Lower leg skin (tissue), 4 donors: ENCODE data around the gene SNAP29. TPM values are rescaled to one million over a fixed set of nuclear protein-coding genes. Genes with fewer than 3 reads are reported as not detected.

Experiments
- DNase-seq, 2 donors: peaks; one replicate each; pipeline ENCODE4 v3.0.0-alpha.2; 2019; ENCODE audit warnings: low spot score in 2 of 2
- H3K4me3 ChIP-seq: fragments of 200-600 bp; sonication (generic); 2 replicates; pipeline ENCODE4 v1.5.1; 2017; ENCODE audit warnings: mild to moderate bottlenecking, low read depth; ENCODE audit not compliant: poor library complexity, severe bottlenecking
- POLR2A ChIP-seq, 2 donors: fragments of 450-650 bp; IDR thresholded peaks; one replicate each; pipeline ENCODE4 v1.6.1; 2016 to 2017; ENCODE audit warnings: antibody characterized with exemption in 2 of 2, mild to moderate bottlenecking in 1 of 2, moderate library complexity in 1 of 2
- WGBS, 2 donors: methylation state at CpG; one replicate each; pipeline ENCODE4 v1.1.5; 2018; 5-methylcytosine and 5-hydroxymethylcytosine counted together
- intact Hi-C: fragments of 100-400 bp; cut with DNase I; formaldehyde crosslinking; loops from one replicate; pipeline ENCODE4 v1.15.0; 2023; ENCODE audit warnings: low total_unique reads
- total RNA-seq, 4 donors: library from RNA; depleted of rRNA; stranded (reverse); fragments of >200 nt; gene quantifications; one replicate each; pipeline ENCODE4 v1.1.0, GENCODE V29; 2016
- TF ChIP-seq, protein P1 (sequence below), 3 donors: fragments of 450-650 bp; IDR thresholded peaks; one replicate each; pipeline ENCODE4 v1.5.1; 2016; ENCODE audit warnings: antibody characterized with exemption in 3 of 3, mild to moderate bottlenecking in 3 of 3, moderate library complexity in 2 of 3

SNAP29 gene
- total RNA-seq, 4 donors from 2014 or later, result 25.0 to 34.4 (median 32.9) TPM

DNA sequence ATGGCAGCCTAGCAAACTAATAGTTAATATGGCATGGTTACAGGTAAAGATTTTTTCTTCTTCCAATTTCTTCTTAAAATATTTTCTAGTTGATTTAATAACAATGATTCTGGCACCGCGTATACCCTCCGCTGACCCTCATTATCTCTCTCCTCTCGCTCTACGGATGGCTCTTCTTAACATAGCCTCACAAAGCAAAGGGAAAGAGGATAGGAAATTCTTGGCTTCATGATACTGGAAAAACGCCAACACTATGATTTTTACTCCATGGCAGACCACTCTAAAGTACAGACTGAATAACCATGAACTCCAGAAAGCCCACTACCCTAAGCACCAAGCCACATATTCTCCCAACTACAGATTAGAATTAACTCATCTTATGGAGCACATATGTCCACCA lies 6.3 kb upstream of the SNAP29 start:
- H3K4me3 ChIP-seq, result no peak overlapping the region
- intact Hi-C loops, result no loop called here
- no peak for TF ChIP-seq POLR2A (IDR thresholded peaks at IDR 0.05)
- TF ChIP-seq, protein P1, sequence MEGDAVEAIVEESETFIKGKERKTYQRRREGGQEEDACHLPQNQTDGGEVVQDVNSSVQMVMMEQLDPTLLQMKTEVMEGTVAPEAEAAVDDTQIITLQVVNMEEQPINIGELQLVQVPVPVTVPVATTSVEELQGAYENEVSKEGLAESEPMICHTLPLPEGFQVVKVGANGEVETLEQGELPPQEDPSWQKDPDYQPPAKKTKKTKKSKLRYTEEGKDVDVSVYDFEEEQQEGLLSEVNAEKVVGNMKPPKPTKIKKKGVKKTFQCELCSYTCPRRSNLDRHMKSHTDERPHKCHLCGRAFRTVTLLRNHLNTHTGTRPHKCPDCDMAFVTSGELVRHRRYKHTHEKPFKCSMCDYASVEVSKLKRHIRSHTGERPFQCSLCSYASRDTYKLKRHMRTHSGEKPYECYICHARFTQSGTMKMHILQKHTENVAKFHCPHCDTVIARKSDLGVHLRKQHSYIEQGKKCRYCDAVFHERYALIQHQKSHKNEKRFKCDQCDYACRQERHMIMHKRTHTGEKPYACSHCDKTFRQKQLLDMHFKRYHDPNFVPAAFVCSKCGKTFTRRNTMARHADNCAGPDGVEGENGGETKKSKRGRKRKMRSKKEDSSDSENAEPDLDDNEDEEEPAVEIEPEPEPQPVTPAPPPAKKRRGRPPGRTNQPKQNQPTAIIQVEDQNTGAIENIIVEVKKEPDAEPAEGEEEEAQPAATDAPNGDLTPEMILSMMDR (IDR thresholded peaks at IDR 0.05), result no peak
- WGBS, 2 donors, result 78 to 81% methylated on average over 6 of the region's 6 CpGs
- DNase-seq, result no peak

DNA sequence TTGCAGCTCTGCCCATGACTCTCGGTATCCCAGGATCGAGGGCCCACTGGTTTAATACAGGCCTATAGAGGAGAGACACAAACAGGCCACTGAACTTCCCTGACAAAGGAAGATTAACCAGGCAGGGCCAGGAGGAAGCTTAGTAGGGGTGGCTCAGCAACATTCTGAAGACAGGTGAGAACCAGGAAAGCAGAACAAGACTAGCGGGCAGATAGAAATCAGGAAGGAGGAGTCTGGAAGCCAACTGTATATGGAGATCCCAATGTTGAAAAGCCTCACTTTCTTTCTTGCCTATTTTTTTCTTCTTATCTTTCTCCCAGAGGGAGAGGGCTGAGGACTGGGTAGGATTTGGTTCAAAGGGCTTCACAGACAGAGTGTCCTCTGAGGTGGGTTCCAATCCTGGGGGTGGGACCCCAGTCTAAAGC lies 5.6 kb upstream of the SNAP29 start:
- no peak overlapping the region for H3K4me3 ChIP-seq
- intact Hi-C loops, result no loop called here
- peak in 1 of 2 donors; percentile 40 for DNase-seq
- WGBS, 2 donors, result 83% methylated on average over 3 of the region's 3 CpGs
- TF ChIP-seq, protein P1 (IDR thresholded peaks at IDR 0.05), result no peak
- no peak for TF ChIP-seq POLR2A (IDR thresholded peaks at IDR 0.05)

DNA sequence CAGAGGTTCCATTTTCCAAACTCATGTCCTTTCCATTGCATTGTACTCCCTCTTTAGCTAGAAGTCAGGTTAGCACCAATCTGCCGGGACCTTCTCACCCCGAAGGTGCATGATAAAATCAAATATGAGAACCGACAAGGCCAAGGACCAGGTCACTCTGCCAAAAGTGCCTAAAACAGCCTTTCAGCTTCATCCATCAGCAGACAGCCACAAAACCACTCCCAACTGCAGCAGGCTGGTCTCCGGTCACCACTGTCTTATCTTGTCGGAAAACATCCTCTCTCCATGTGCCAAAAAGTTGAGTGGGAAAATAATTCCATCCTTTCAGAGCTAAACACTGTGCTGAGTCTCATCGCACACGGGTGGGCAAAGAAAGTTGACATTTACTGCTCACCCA lies 1.6 kb upstream of the SNAP29 start:
- intact Hi-C loops, result loop anchor here (5.0 kb wide), 1 partner anchor 150 kb away; no protein-coding TSS in a partner anchor
- TF ChIP-seq POLR2A (IDR thresholded peaks at IDR 0.05), result no peak
- TF ChIP-seq, protein P1 (IDR thresholded peaks at IDR 0.05), result no peak
- no peak overlapping the region for H3K4me3 ChIP-seq
- WGBS, 2 donors, result 43% methylated on average over 7 of the region's 7 CpGs
- no peak for DNase-seq

DNA sequence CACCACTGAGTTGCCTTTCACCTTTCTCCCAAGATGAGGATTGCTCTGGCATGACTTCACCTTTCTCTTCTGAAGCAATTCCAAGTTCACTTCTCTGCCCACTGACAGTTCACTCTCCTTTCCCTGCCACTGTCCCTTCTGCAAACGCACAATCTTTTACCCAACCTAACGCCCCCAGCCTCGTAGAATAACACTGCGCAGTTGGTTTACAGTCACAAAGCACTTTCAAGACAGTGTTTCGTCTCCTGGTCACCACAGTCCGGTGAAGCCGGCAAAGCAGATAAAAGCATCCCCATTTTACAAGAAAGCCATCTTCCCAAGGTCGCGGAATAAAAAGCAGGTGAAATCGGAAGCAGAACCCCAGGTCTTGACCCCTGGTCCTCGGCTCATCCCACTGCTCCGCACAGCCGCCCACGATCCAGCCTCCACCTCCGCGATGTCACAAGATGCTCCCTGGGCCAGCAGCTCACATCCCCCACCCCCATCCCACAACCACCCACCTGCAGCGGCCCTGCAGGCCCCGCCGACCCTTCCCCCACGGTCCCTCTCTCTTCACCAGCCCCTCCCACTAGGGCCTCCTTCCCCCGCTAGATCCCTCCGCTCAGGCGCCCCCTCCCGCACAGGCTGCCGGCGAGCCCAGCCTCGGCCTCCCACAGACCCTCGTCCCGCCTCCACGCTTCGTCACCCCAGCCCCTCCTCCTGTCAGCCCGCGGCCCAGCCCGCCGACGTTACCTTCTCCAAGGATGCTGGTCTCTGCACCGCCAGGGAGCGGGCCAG lies 781 bp upstream of the SNAP29 start:
- peak overlapping the region; percentile 88 for H3K4me3 ChIP-seq
- 1% methylated on average over 29 to 35 of the region's 38 CpGs for WGBS, 2 donors
- intact Hi-C loops, result loop anchor here (5.0 kb wide), 1 partner anchor 149 kb away; no protein-coding TSS in a partner anchor
- DNase-seq, result peak; percentile 74 to 98
- no peak for TF ChIP-seq POLR2A (IDR thresholded peaks at IDR 0.05)
- TF ChIP-seq, protein P1 (IDR thresholded peaks at IDR 0.05), result no peak

DNA sequence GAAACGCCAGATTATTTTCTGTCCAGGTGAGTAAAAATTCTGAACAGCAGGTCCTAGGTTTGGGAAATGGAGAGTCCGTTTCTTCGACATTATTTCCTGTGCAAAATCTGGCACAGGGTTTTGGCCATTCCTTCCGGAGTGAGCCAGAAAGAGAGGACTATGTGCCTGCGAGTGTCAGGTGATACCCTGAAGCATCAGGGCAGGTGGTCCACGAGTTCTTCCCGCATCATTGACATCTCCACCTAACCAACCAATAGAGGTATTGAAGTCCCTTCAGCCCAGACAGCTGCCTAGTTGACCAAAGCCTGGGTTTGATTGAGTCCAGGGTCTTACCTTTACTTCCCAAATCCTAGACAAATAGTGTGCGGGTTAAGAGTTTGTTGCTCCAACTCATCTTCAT lies 808 bp downstream of the SNAP29 start:
- WGBS, 2 donors, result 25 to 37% methylated on average over 8 of the region's 8 CpGs
- peak overlapping the region; percentile 92 for H3K4me3 ChIP-seq
- DNase-seq, result no peak
- intact Hi-C loops, result loop anchor here (5.0 kb wide), 1 partner anchor 148 kb away; no protein-coding TSS in a partner anchor
- TF ChIP-seq, protein P1 (IDR thresholded peaks at IDR 0.05), result no peak
- TF ChIP-seq POLR2A (IDR thresholded peaks at IDR 0.05), result no peak
